GM08714 (cell line): ENCODE results near the gene PPARD.

ENCODE experiments used
- H3K4me3 ChIP-seq: fragments of 200-500 bp; sonication (Bioruptor generic); 2 replicates; pipeline ENCODE4 v1.5.1; 2014; ENCODE audit warnings: mild to moderate bottlenecking, low read length, inconsistent platforms
- ZNF274 ChIP-seq: IDR thresholded peaks from 2 replicates; pipeline ENCODE4 v1.6.1; 2012; ENCODE audit warnings: mild to moderate bottlenecking, low read depth, low read length

The PPARD gene

GRCh38 chr6:35392773-35393672 lies 50.7 kb downstream of the PPARD start:
- no peak overlapping the region for H3K4me3 ChIP-seq
- TF ChIP-seq ZNF274, result no peak

- TF ChIP-seq ZNF274, result no peak
- no peak overlapping the region for H3K4me3 ChIP-seq
Observed at GRCh38 chr6:35396991-35397390, 54.6 kb downstream of the PPARD start.

- no peak for TF ChIP-seq ZNF274
Observed at GRCh38 chr6:35397806-35398418, 55.6 kb downstream of the PPARD start.

GRCh38 chr6:35398526-35398925 lies 56.2 kb downstream of the PPARD start:
- TF ChIP-seq ZNF274, result no peak
- H3K4me3 ChIP-seq, result no peak overlapping the region

More at GRCh38 chr6:35397806-35398418, 55.6 kb downstream of the PPARD start:
- no peak overlapping the region for H3K4me3 ChIP-seq

GRCh38 chr6:35400111-35400510 lies 57.8 kb downstream of the PPARD start:
- no peak for TF ChIP-seq ZNF274
- no peak overlapping the region for H3K4me3 ChIP-seq

- no peak overlapping the region for H3K4me3 ChIP-seq
- TF ChIP-seq ZNF274, result no peak
Observed at GRCh38 chr6:35400901-35401311, 58.5 kb downstream of the PPARD start.

- H3K4me3 ChIP-seq, result no peak overlapping the region
- TF ChIP-seq ZNF274, result no peak
Observed at GRCh38 chr6:35401514-35401913, 59.2 kb downstream of the PPARD start.

- H3K4me3 ChIP-seq, result no peak overlapping the region
- no peak for TF ChIP-seq ZNF274
Observed at GRCh38 chr6:35402136-35402855, 59.9 kb downstream of the PPARD start.

- H3K4me3 ChIP-seq, result no peak overlapping the region
- TF ChIP-seq ZNF274, result no peak
Observed at GRCh38 chr6:35402856-35403191, 60.5 kb downstream of the PPARD start.

GRCh38 chr6:35403544-35404442 lies 61.4 kb downstream of the PPARD start:
- no peak overlapping the region for H3K4me3 ChIP-seq
- no peak for TF ChIP-seq ZNF274

GRCh38 chr6:35406711-35407485 lies 64.5 kb downstream of the PPARD start:
- no peak for TF ChIP-seq ZNF274
- H3K4me3 ChIP-seq, result no peak overlapping the region

GRCh38 chr6:35409245-35409644 lies 66.9 kb downstream of the PPARD start:
- no peak for TF ChIP-seq ZNF274
- no peak overlapping the region for H3K4me3 ChIP-seq

GRCh38 chr6:35410131-35410530 lies 67.8 kb downstream of the PPARD start:
- H3K4me3 ChIP-seq, result no peak overlapping the region
- no peak for TF ChIP-seq ZNF274

- TF ChIP-seq ZNF274, result no peak
- no peak overlapping the region for H3K4me3 ChIP-seq
Observed at GRCh38 chr6:35411066-35411465, 68.7 kb downstream of the PPARD start.
